ENCODE measurements around the gene RPS3.

- TF ChIP-seq CTCF (IDR thresholded peaks at IDR 0.05) (no peak), FOXM1 (IDR thresholded peaks at IDR 0.05; ENCODE audit: low read depth) (no peak), RXRA (IDR thresholded peaks at IDR 0.05; ENCODE audit: borderline replicate concordance, low read depth) (no peak), YY1 (IDR thresholded peaks at IDR 0.05; ENCODE audit: low read depth) (no peak), TAF1 (IDR thresholded peaks at IDR 0.05; ENCODE audit: borderline replicate concordance, low read depth, low read length) (no peak), FOSL2 (IDR thresholded peaks at IDR 0.05; ENCODE audit: borderline replicate concordance, low read depth) (no peak)
Measured at GRCh38 chr11:75380716-75381420, 18.4 kb upstream of the RPS3 start.
